Measurements from ENCODE around the gene TF.

GRCh38 chr3:133775309-133775708, 29.1 kb downstream of the TF start:
- no peak for TF ChIP-seq E2F8 (IDR thresholded peaks at IDR 0.05; ENCODE audit: low read depth, partially characterized antibody)
- no peak for TF ChIP-seq POLR2A (IDR thresholded peaks at IDR 0.05; ENCODE audit: low read depth, low read length)
- no peak for TF ChIP-seq CTCF (IDR thresholded peaks at IDR 0.05 in 2 of 3, conservative IDR thresholded peaks at IDR 0.05 in 1 of 3; ENCODE audit: control insufficient read depth in 2 of 3, extremely low read depth in 1 of 3, insufficient read depth in 1 of 3, low read depth in 3 of 3, low read length in 3 of 3)
- no peak for TF ChIP-seq ZZZ3 (IDR thresholded peaks at IDR 0.05; ENCODE audit: control insufficient read depth, insufficient read length, low read depth)
- TF ChIP-seq MAX (IDR thresholded peaks at IDR 0.05; ENCODE audit: low read depth, low read length): no peak
- TF ChIP-seq FOXK2 (IDR thresholded peaks at IDR 0.05): no peak

Data from GM12878 (cell line).